Skeletal muscle satellite cell (primary cell): ENCODE results near the gene CD86.
"Not testable (repeated sequence)": the region's sequence is repeated elsewhere in the genome, so short reads cannot be mapped to it uniquely, and the experiment has no call there.

ENCODE experiments used
- H3K27me3 ChIP-seq: 2 replicates; pipeline ENCODE4 v1.7.0; 2013; ENCODE audit warnings: low read length; ENCODE audit not compliant: control insufficient read depth, insufficient read depth
- H3K36me3 ChIP-seq: 2 replicates; pipeline ENCODE4 v1.7.0; 2013; ENCODE audit warnings: mild to moderate bottlenecking, control low read depth, low read length; ENCODE audit not compliant: insufficient read depth
- H3K4me1 ChIP-seq: 2 replicates; pipeline ENCODE4 v1.7.0; 2013; ENCODE audit warnings: low read length; ENCODE audit not compliant: control insufficient read depth, insufficient read depth
- H3K4me2 ChIP-seq: 2 replicates; pipeline ENCODE4 v1.7.0; 2013; ENCODE audit warnings: mild to moderate bottlenecking, low read length
- H3K4me3 ChIP-seq: 2 replicates; pipeline ENCODE4 v1.7.0; 2013; ENCODE audit warnings: low read length
- H3K9ac ChIP-seq: 2 replicates; pipeline ENCODE4 v1.7.0; 2013; ENCODE audit warnings: mild to moderate bottlenecking, low read depth, low read length, moderate library complexity
- H3K9me3 ChIP-seq: replicated peaks from 2 replicates; pipeline ENCODE4 v1.7.0; 2013; ENCODE audit warnings: mild to moderate bottlenecking, control low read depth, low read length

CD86 gene

GRCh38 chr3:122112754-122113153 lies 57.6 kb downstream of the CD86 start:
- Histone ChIP-seq H3K9ac (no peak overlapping the region), H3K4me3 (no peak overlapping the region), H3K9me3 (no peaks in the 10 kb centered on the region), H3K4me1 (no peaks in the 10 kb centered on the region), H3K4me2 (no peak overlapping the region), H3K36me3 (no peaks in the 10 kb centered on the region), H3K27me3 (no peaks in the 10 kb centered on the region)

GRCh38 chr3:122123850-122124249 lies 68.7 kb downstream of the CD86 start:
- H3K9ac ChIP-seq: no peak overlapping the region
- H3K36me3 ChIP-seq: no peaks in the 10 kb centered on the region
- H3K4me1 ChIP-seq: no peaks in the 10 kb centered on the region
- no peak overlapping the region for H3K4me2 ChIP-seq
- no peaks in the 10 kb centered on the region for H3K27me3 ChIP-seq
- H3K9me3 ChIP-seq: no peaks in the 10 kb centered on the region
- H3K4me3 ChIP-seq: no peak overlapping the region

- Histone ChIP-seq H3K9me3 (no peaks in the 10 kb centered on the region), H3K9ac (no peak overlapping the region), H3K27me3 (no peaks in the 10 kb centered on the region), H3K36me3 (no peaks in the 10 kb centered on the region), H3K4me2 (no peak overlapping the region), H3K4me3 (no peak overlapping the region), H3K4me1 (no peaks in the 10 kb centered on the region)
Measured at GRCh38 chr3:122132949-122133540, 77.9 kb downstream of the CD86 start.

GRCh38 chr3:122146466-122146865 lies 91.3 kb downstream of the CD86 start:
- Histone ChIP-seq H3K4me2 (no peak overlapping the region), H3K4me1 (no peaks in the 10 kb centered on the region), H3K9ac (no peak overlapping the region), H3K27me3 (no peaks in the 10 kb centered on the region), H3K36me3 (no peaks in the 10 kb centered on the region), H3K4me3 (no peak overlapping the region), H3K9me3 (no peaks in the 10 kb centered on the region)

- Histone ChIP-seq H3K36me3 (no peaks in the 10 kb centered on the region), H3K9ac (no peak overlapping the region), H3K4me1 (no peaks in the 10 kb centered on the region), H3K4me3 (no peak overlapping the region), H3K9me3 (no peaks in the 10 kb centered on the region), H3K27me3 (no peaks in the 10 kb centered on the region), H3K4me2 (no peak overlapping the region)
Measured at GRCh38 chr3:122148941-122149627, 93.9 kb downstream of the CD86 start.

- Histone ChIP-seq H3K4me2 (no peak overlapping the region), H3K36me3 (no peaks in the 10 kb centered on the region), H3K9ac (no peak overlapping the region), H3K4me3 (no peak overlapping the region), H3K4me1 (no peaks in the 10 kb centered on the region), H3K9me3 (no peaks in the 10 kb centered on the region), H3K27me3 (no peaks in the 10 kb centered on the region)
Measured at GRCh38 chr3:122151480-122151879, 96.3 kb downstream of the CD86 start.

- H3K9ac ChIP-seq, H3K4me3 ChIP-seq, H3K9me3 ChIP-seq, H3K4me2 ChIP-seq, H3K36me3 ChIP-seq, H3K27me3 ChIP-seq, H3K4me1 ChIP-seq: not testable (repeated sequence)
Measured at GRCh38 chr3:122164983-122165382, 109.8 kb downstream of the CD86 start.

GRCh38 chr3:122167630-122168029 lies 112.5 kb downstream of the CD86 start:
- Histone ChIP-seq H3K9me3 (no peaks in the 10 kb centered on the region), H3K4me2 (no peak overlapping the region), H3K9ac (no peak overlapping the region), H3K27me3 (no peaks in the 10 kb centered on the region), H3K4me1 (no peaks in the 10 kb centered on the region), H3K4me3 (no peak overlapping the region), H3K36me3 (no peaks in the 10 kb centered on the region)

GRCh38 chr3:122168044-122168443 lies 112.9 kb downstream of the CD86 start:
- no peaks in the 10 kb centered on the region for H3K4me1 ChIP-seq
- no peaks in the 10 kb centered on the region for H3K9me3 ChIP-seq
- H3K9ac ChIP-seq: no peak overlapping the region
- no peak overlapping the region for H3K4me2 ChIP-seq
- H3K27me3 ChIP-seq: no peaks in the 10 kb centered on the region
- H3K4me3 ChIP-seq: no peak overlapping the region
- no peaks in the 10 kb centered on the region for H3K36me3 ChIP-seq

GRCh38 chr3:122169911-122170310 lies 114.7 kb downstream of the CD86 start:
- Histone ChIP-seq H3K4me2 (no peak overlapping the region), H3K27me3 (no peaks in the 10 kb centered on the region), H3K9me3 (no peaks in the 10 kb centered on the region), H3K36me3 (no peaks in the 10 kb centered on the region), H3K4me3 (no peak overlapping the region), H3K9ac (no peak overlapping the region), H3K4me1 (no peaks in the 10 kb centered on the region)
